ENCODE measurements around the gene WWOX. TPM values are rescaled to one million over a fixed set of nuclear protein-coding genes. Genes with fewer than 3 reads are reported as not detected.

Gene WWOX
- total RNA-seq, 6 experiments from 2014 or later = 13.0 to 24.3 (median 16.5) TPM

DNA sequence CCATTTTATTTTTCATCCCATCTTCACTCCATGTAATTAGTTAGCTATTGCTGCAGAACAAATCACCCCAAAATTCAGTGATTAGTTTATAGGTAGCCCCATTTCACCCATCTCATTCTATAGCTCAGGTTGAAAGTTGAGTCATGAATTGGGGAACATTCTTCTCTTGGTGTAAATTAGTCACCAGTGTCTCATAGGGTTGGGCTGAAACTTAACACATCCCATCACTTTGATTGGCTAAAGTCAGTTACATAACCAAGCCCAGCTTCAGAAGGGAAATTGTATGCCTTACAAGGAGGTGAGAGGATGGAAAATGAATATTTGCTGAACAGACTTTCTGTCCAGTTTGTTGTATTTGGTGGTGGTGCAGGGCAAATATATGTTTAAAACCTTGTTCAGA is 477.5 kb downstream of the WWOX start:
- DNase-seq (no peak), ATAC-seq (no peak)
- no peak for TF ChIP-seq POLR2A (IDR thresholded peaks at IDR 0.05)
- Histone ChIP-seq H3K9me3 (no peaks in the 10 kb centered on the region), H3K36me3 (no peaks in the 10 kb centered on the region), H3K27ac (no peak overlapping the region), H3K27me3 (no peaks in the 10 kb centered on the region), H3K4me3 (no peak overlapping the region), H3K4me1 (no peaks in the 10 kb centered on the region)
- intact Hi-C loops (cut with DNase I) = no loop called here

DNA sequence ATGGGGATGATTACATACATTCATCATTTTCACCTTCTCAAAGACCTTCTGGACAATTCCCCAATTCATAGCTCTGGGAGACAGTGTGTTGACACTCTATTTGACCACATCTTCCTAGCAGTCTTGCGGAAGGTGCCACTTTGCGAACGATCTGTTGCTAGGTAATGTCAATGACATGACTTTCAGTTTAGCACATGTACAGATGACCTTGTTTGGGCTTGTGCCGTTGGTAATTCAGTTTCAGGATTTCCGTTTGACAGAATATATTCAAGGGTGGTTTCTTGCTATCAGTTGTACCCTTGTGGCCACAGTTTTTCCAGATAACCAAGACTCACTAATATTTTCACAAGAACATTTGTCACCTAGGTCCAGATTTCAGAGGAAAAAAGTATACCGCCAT is 478.2 kb downstream of the WWOX start:
- intact Hi-C loops (cut with DNase I) = no loop called here
- no peak overlapping the region for H3K4me3 ChIP-seq
- no peaks in the 10 kb centered on the region for H3K4me1 ChIP-seq
- H3K27me3 ChIP-seq = no peaks in the 10 kb centered on the region
- H3K9me3 ChIP-seq = no peaks in the 10 kb centered on the region
- no peak for TF ChIP-seq POLR2A (IDR thresholded peaks at IDR 0.05)
- TF ChIP-seq, protein P1, sequence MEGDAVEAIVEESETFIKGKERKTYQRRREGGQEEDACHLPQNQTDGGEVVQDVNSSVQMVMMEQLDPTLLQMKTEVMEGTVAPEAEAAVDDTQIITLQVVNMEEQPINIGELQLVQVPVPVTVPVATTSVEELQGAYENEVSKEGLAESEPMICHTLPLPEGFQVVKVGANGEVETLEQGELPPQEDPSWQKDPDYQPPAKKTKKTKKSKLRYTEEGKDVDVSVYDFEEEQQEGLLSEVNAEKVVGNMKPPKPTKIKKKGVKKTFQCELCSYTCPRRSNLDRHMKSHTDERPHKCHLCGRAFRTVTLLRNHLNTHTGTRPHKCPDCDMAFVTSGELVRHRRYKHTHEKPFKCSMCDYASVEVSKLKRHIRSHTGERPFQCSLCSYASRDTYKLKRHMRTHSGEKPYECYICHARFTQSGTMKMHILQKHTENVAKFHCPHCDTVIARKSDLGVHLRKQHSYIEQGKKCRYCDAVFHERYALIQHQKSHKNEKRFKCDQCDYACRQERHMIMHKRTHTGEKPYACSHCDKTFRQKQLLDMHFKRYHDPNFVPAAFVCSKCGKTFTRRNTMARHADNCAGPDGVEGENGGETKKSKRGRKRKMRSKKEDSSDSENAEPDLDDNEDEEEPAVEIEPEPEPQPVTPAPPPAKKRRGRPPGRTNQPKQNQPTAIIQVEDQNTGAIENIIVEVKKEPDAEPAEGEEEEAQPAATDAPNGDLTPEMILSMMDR (IDR thresholded peaks at IDR 0.05) = no peak
- no peak overlapping the region for H3K27ac ChIP-seq
- DNase-seq = no peak
- WGBS (ENCODE audit: insufficient coverage, low coverage, low lambda C conversion rate, missing lambda C conversion rate) = 67% methylated on average over 6 of the region's 6 CpGs
- ATAC-seq = no peak
- no peaks in the 10 kb centered on the region for H3K36me3 ChIP-seq

DNA sequence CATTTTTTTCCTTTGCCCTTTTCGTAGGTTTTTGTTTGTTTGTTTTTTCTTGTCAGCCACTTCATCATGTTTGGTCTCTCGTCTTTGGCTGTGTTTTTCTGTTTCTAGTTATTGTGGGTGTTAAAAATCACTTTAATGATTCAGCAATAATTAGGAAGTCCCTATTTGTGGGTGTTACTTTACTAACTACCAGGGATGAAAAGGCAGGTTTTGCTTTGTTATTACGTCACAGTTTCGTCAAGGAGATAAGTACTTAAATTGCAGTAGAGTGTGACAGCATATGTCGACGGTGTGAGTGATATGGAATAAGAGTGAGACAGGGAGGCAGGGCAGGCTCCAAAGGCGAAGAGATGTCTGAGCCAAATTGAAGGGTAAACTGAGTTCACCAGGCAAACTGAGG is 479.6 kb downstream of the WWOX start:
- no peaks in the 10 kb centered on the region for H3K4me1 ChIP-seq
- DNase-seq (no peak), ATAC-seq (no peak)
- intact Hi-C loops (cut with DNase I) = no loop called here
- no peaks in the 10 kb centered on the region for H3K9me3 ChIP-seq
- TF ChIP-seq, protein P1 (IDR thresholded peaks at IDR 0.05) = no peak
- no peak for TF ChIP-seq POLR2A (IDR thresholded peaks at IDR 0.05)
- 79% methylated on average over 7 of the region's 7 CpGs for WGBS (ENCODE audit: insufficient coverage, low coverage, low lambda C conversion rate, missing lambda C conversion rate)
- H3K36me3 ChIP-seq = no peaks in the 10 kb centered on the region
- H3K4me3 ChIP-seq = no peak overlapping the region
- no peaks in the 10 kb centered on the region for H3K27me3 ChIP-seq
- no peak overlapping the region for H3K27ac ChIP-seq

DNA sequence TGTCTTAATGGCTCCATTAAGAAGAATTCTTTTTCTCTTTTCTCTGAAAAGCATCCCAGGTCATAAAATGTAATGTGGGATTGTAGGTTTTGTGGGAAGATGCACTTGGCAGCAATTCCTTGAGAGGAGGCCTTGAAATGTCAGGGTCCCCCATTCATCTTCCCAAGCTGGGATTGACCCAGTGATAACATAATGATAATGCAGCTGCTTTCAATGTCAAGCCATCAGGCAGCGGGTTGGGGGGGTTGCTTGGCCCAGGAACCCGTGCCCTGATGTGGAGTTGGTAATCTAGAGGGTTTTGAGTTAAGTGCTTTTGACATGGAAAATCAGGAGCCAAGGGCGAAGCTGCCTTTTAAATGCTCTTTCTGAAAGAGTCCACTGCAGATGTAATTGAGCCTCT is 484.0 kb downstream of the WWOX start:
- Histone ChIP-seq H3K36me3 (no peaks in the 10 kb centered on the region), H3K27me3 (no peaks in the 10 kb centered on the region), H3K9me3 (no peaks in the 10 kb centered on the region), H3K4me1 (no peaks in the 10 kb centered on the region), H3K27ac (no peak overlapping the region), H3K4me3 (no peak overlapping the region)
- ATAC-seq (no peak), DNase-seq (no peak)
- WGBS (ENCODE audit: insufficient coverage, low coverage, low lambda C conversion rate, missing lambda C conversion rate) = 40% methylated on average over 1 of the region's 3 CpGs
- intact Hi-C loops (cut with DNase I) = no loop called here
- no peak for TF ChIP-seq POLR2A (IDR thresholded peaks at IDR 0.05)
- TF ChIP-seq, protein P1 (IDR thresholded peaks at IDR 0.05) = no peak

DNA sequence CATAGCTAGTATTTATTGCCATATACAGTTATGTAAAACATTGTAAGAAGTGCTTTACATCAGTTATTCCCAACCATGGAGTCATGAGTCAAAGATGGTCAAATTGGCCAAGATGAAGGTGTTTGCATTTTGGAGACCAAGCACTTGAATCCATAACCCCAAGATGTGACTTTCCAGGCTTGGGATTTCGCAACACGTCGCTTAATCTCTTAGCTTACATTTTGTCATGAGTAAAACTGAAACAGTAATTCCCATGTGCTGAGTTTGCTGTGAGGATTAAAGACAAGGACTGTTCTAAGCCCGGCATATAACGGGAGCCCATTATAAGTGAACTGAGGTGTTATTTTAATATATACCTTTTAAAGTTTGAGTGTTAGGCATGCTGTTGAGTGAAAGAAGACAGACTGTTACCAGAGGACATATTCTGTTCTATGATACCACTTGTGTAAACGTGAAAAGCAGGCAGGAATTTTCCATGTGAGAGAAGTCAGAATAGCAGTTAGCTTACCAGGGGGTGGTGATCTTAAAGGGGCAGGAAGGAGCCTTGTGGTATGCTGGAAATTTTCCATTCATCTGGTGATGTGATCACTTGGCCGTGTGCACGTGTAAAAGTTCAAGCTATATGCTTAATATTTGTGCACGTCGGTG is 484.9 kb downstream of the WWOX start:
- intact Hi-C loops (cut with DNase I) = no loop called here
- Histone ChIP-seq H3K4me3 (no peak overlapping the region), H3K27me3 (no peaks in the 10 kb centered on the region), H3K4me1 (no peaks in the 10 kb centered on the region), H3K9me3 (no peaks in the 10 kb centered on the region), H3K27ac (no peak overlapping the region), H3K36me3 (no peaks in the 10 kb centered on the region)
- no peak for TF ChIP-seq POLR2A (IDR thresholded peaks at IDR 0.05)
- TF ChIP-seq, protein P1 (IDR thresholded peaks at IDR 0.05) = no peak
- no peak for ATAC-seq
- DNase-seq = no peak
- WGBS (ENCODE audit: insufficient coverage, low coverage, low lambda C conversion rate, missing lambda C conversion rate) = 87% methylated on average over 10 of the region's 10 CpGs

Data from right lobe of liver (tissue), 6 donors.